GM19452 (cell line): ENCODE results near the gene BRINP3.

Experiments
- ATAC-seq: cut with Tn5 transposase; IDR thresholded peaks from one replicate; pipeline ENCODE4 v1.9.1; 2021; ENCODE audit not compliant: unreplicated experiment

Gene BRINP3

GRCh38 chr1:190193508-190194115, 284.1 kb downstream of the BRINP3 start:
- ATAC-seq = no peak

GRCh38 chr1:190192627-190193026, 285.0 kb downstream of the BRINP3 start:
- no peak for ATAC-seq

- ATAC-seq = no peak
Measured at GRCh38 chr1:190183588-190183987, 294.1 kb downstream of the BRINP3 start.

GRCh38 chr1:190179817-190180216, 297.8 kb downstream of the BRINP3 start:
- ATAC-seq = no peak

- no peak for ATAC-seq
Measured at GRCh38 chr1:190178827-190179226, 298.8 kb downstream of the BRINP3 start.

- ATAC-seq = no peak
Measured at GRCh38 chr1:190177555-190177954, 300.1 kb downstream of the BRINP3 start.

GRCh38 chr1:190176776-190177175, 300.9 kb downstream of the BRINP3 start:
- ATAC-seq = no peak

- ATAC-seq = no peak
Measured at GRCh38 chr1:190175320-190175719, 302.3 kb downstream of the BRINP3 start.

GRCh38 chr1:190172651-190173430, 304.8 kb downstream of the BRINP3 start:
- ATAC-seq = no peak

- no peak for ATAC-seq
Measured at GRCh38 chr1:190170321-190170720, 307.3 kb downstream of the BRINP3 start.

GRCh38 chr1:190169311-190170067, 308.2 kb downstream of the BRINP3 start:
- no peak for ATAC-seq

GRCh38 chr1:190168893-190169280, 308.8 kb downstream of the BRINP3 start:
- ATAC-seq = no peak

- no peak for ATAC-seq
Measured at GRCh38 chr1:190168116-190168892, 309.4 kb downstream of the BRINP3 start.

GRCh38 chr1:190159146-190159545, 318.5 kb downstream of the BRINP3 start:
- no peak for ATAC-seq

- ATAC-seq = no peak
Measured at GRCh38 chr1:190154744-190155143, 322.9 kb downstream of the BRINP3 start.

- no peak for ATAC-seq
Measured at GRCh38 chr1:190147616-190148015, 330.0 kb downstream of the BRINP3 start.

- ATAC-seq = no peak
Measured at GRCh38 chr1:190144650-190145049, 333.0 kb downstream of the BRINP3 start.

- no peak for ATAC-seq
Measured at GRCh38 chr1:190140644-190141043, 337.0 kb downstream of the BRINP3 start.

- ATAC-seq = no peak
Measured at GRCh38 chr1:190138702-190139101, 339.0 kb downstream of the BRINP3 start.

GRCh38 chr1:190138266-190138665, 339.4 kb downstream of the BRINP3 start:
- ATAC-seq = no peak

GRCh38 chr1:190129366-190129765, 348.3 kb downstream of the BRINP3 start:
- ATAC-seq = no peak
